IMR-90 (cell line): Measurements from ENCODE around the gene IL11RA. TPM values are rescaled to one million over a fixed set of nuclear protein-coding genes. Genes with fewer than 3 reads are reported as not detected.

Experiments
- ATAC-seq: fragments of 200-7000 bp; cut with Tn5 transposase; 2 replicates; pipeline ENCODE4 v1.9.1; 2020; ENCODE audit warnings: low read depth, mild to moderate bottlenecking, moderate library complexity
- BruUV-seq: library from RNA; stranded (reverse); fragments of 400-500 nt; replicated peaks from 2 replicates; lab custom pipeline; 2021; lab: Mats Ljungman, UMichigan
- CTCF ChIA-PET: fragments of 300-600 bp; formaldehyde crosslinking; extraction: SDS; loops from one replicate; lab custom pipeline; 2021; ENCODE audit warnings: antibody characterized with exemption; lab: Yijun Ruan, JAX
- POLR2A ChIA-PET: fragments of 300-600 bp; sonication (Branson Sonifier 250); formaldehyde crosslinking; loops from one replicate; lab custom pipeline; 2022; ENCODE audit warnings: antibody characterized with exemption; ENCODE audit not compliant: unreplicated experiment; lab: Charles Lee
- DNase-seq: peaks from one replicate; pipeline ENCODE4 v3.0.0; 2013
- H2AFZ ChIP-seq: replicated peaks from 2 replicates; pipeline ENCODE3; 2013; ENCODE audit warnings: low read length, mild to moderate bottlenecking; ENCODE audit not compliant: poor library complexity
- H2AK5ac ChIP-seq: 2 replicates; pipeline ENCODE4 v1.6.1; 2013; ENCODE audit warnings: low read depth, low read length, inconsistent platforms
- H2AK9ac ChIP-seq: replicated peaks from 2 replicates; pipeline ENCODE3; 2013; ENCODE audit warnings: mild to moderate bottlenecking, low read depth, low read length, moderate library complexity; ENCODE audit not compliant: poor library complexity
- H2BK120ac ChIP-seq: 2 replicates; pipeline ENCODE4 v1.6.1; 2013; ENCODE audit warnings: low read depth, low read length, inconsistent platforms
- H2BK15ac ChIP-seq: 3 replicates; pipeline ENCODE4 v1.6.1; 2013; ENCODE audit warnings: low read depth, low read length, inconsistent platforms
- H2BK20ac ChIP-seq: 2 replicates; pipeline ENCODE4 v1.6.1; 2013; ENCODE audit warnings: low read depth, mild to moderate bottlenecking, inconsistent platforms, low read length, moderate library complexity
- H2BK5ac ChIP-seq: 2 replicates; pipeline ENCODE4 v1.6.1; 2013; ENCODE audit warnings: mild to moderate bottlenecking, low read depth, low read length, inconsistent platforms; ENCODE audit not compliant: poor library complexity, severe bottlenecking
- H3K14ac ChIP-seq: replicated peaks from 2 replicates; pipeline ENCODE4 v1.6.1; 2013; ENCODE audit warnings: low read depth, low read length, inconsistent platforms
- H3K18ac ChIP-seq: 2 replicates; pipeline ENCODE4 v1.6.1; 2013; ENCODE audit warnings: low read depth, low read length, control low read depth
- H3K23ac ChIP-seq: 2 replicates; pipeline ENCODE4 v1.6.1; 2013; ENCODE audit warnings: low read depth, low read length, inconsistent platforms
- H3K27ac ChIP-seq: 2 replicates; pipeline ENCODE4 v1.5.1; 2013; ENCODE audit warnings: mild to moderate bottlenecking, control low read depth, low read length; ENCODE audit not compliant: insufficient read depth
- H3K27me3 ChIP-seq: 2 replicates; pipeline ENCODE4 v1.6.1; 2013; ENCODE audit warnings: low read length; ENCODE audit not compliant: control insufficient read depth, insufficient read depth
- H3K36me3 ChIP-seq: 2 replicates; pipeline ENCODE4 v1.6.1; 2013; ENCODE audit warnings: low read length, mixed read lengths; ENCODE audit not compliant: control insufficient read depth, insufficient read depth
- H3K4ac ChIP-seq: 2 replicates; pipeline ENCODE4 v1.6.1; 2013; ENCODE audit warnings: low read depth, low read length, inconsistent platforms
- H3K4me1 ChIP-seq: 2 replicates; pipeline ENCODE4 v1.6.1; 2013; ENCODE audit warnings: low read length, mixed read lengths; ENCODE audit not compliant: control insufficient read depth, insufficient read depth
- H3K4me2 ChIP-seq: 2 replicates; pipeline ENCODE4 v1.6.1; 2013; ENCODE audit warnings: low read depth, mild to moderate bottlenecking, control low read depth, low read length, moderate library complexity
- H3K4me3 ChIP-seq: 2 replicates; pipeline ENCODE4 v1.5.1; 2013; ENCODE audit warnings: low read depth, mild to moderate bottlenecking, control low read depth, low read length, moderate library complexity; ENCODE audit not compliant: insufficient read depth
- H3K56ac ChIP-seq: 2 replicates; pipeline ENCODE4 v1.6.1; 2013; ENCODE audit warnings: low read length, inconsistent platforms; ENCODE audit not compliant: insufficient read depth; ENCODE audit errors: extremely low read depth
- H3K79me1 ChIP-seq, 2 experiments: 2 replicates each; pipeline ENCODE4 v1.6.1; 2013; ENCODE audit warnings: low read length in 2 of 2, inconsistent platforms in 1 of 2, low read depth in 1 of 2
- H3K9ac ChIP-seq: 2 replicates; pipeline ENCODE4 v1.6.1; 2013; ENCODE audit warnings: low read depth, low read length, control low read depth
- H3K9me1 ChIP-seq: 2 replicates; pipeline ENCODE4 v1.6.1; 2013; ENCODE audit warnings: low read length, inconsistent platforms; ENCODE audit not compliant: insufficient read depth
- H3K9me3 ChIP-seq: 2 replicates; pipeline ENCODE4 v1.6.1; 2013; ENCODE audit warnings: low read length; ENCODE audit not compliant: control insufficient read depth, insufficient read depth
- H4K20me1 ChIP-seq: 2 replicates; pipeline ENCODE4 v1.6.1; 2013; ENCODE audit warnings: low read length, inconsistent platforms; ENCODE audit not compliant: insufficient read depth
- H4K5ac ChIP-seq: 2 replicates; pipeline ENCODE4 v1.6.1; 2013; ENCODE audit warnings: mild to moderate bottlenecking, low read depth, low read length, control low read depth
- H4K8ac ChIP-seq, 2 experiments: 2 replicates each; pipeline ENCODE4 v1.6.1; 2013; ENCODE audit warnings: low read depth in 2 of 2, low read length in 2 of 2, control low read depth in 1 of 2, inconsistent platforms in 1 of 2
- H4K91ac ChIP-seq: 2 replicates; pipeline ENCODE4 v1.6.1; 2013; ENCODE audit warnings: low read depth, low read length, inconsistent platforms; ENCODE audit not compliant: insufficient read depth
- BHLHE40 ChIP-seq: fragments of 150-350 bp; IDR thresholded peaks from 2 replicates; pipeline ENCODE4 v1.6.1; 2016; ENCODE audit warnings: mild to moderate bottlenecking, low read depth, low read length
- CEBPB ChIP-seq: IDR thresholded peaks from 2 replicates; pipeline ENCODE4 v1.6.1; 2012; ENCODE audit warnings: low read depth, low read length, improper control_type of control experiment
- CHD1 ChIP-seq: IDR thresholded peaks from 2 replicates; pipeline ENCODE4 v1.6.1; 2012; ENCODE audit warnings: low read depth, low read length, improper control_type of control experiment
- CTCF ChIP-seq: conservative IDR thresholded peaks from 2 replicates; pipeline ENCODE4 v1.5.1; 2012; ENCODE audit warnings: mild to moderate bottlenecking, low read depth, low read length, improper control_type of control experiment
- ELK1 ChIP-seq: fragments of 150-350 bp; IDR thresholded peaks from 2 replicates; pipeline ENCODE4 v1.6.1; 2016; ENCODE audit warnings: low read depth, mild to moderate bottlenecking, low read length, moderate library complexity, borderline replicate concordance
- FOS ChIP-seq: fragments of 150-350 bp; IDR thresholded peaks from 2 replicates; pipeline ENCODE4 v1.6.1; 2016; ENCODE audit warnings: low read depth, low read length
- MAFK ChIP-seq: IDR thresholded peaks from 2 replicates; pipeline ENCODE4 v1.6.1; 2012; ENCODE audit warnings: low read depth, low read length, improper control_type of control experiment
- MAZ ChIP-seq: IDR thresholded peaks from 2 replicates; pipeline ENCODE4 v1.6.1; 2012; ENCODE audit warnings: low read depth, mild to moderate bottlenecking, low read length, improper control_type of control experiment, moderate library complexity, borderline replicate concordance
- MXI1 ChIP-seq: IDR thresholded peaks from 2 replicates; pipeline ENCODE4 v1.6.1; 2012; ENCODE audit warnings: low read depth, mild to moderate bottlenecking, low read length, moderate library complexity, borderline replicate concordance
- NFE2L2 ChIP-seq: fragments of 150-350 bp; IDR thresholded peaks from 2 replicates; pipeline ENCODE4 v1.6.1; 2016; ENCODE audit warnings: low read depth, mild to moderate bottlenecking, low read length
- POLR2A ChIP-seq: IDR thresholded peaks from 2 replicates; pipeline ENCODE4 v1.6.1; 2012; ENCODE audit warnings: mild to moderate bottlenecking, low read depth, low read length
- RAD21 ChIP-seq: IDR thresholded peaks from 2 replicates; pipeline ENCODE4 v1.6.1; 2012; ENCODE audit warnings: low read length, improper control_type of control experiment
- RCOR1 ChIP-seq: IDR thresholded peaks from 2 replicates; pipeline ENCODE4 v1.6.1; 2012; ENCODE audit warnings: mild to moderate bottlenecking, low read length, improper control_type of control experiment; ENCODE audit not compliant: insufficient replicate concordance
- RFX5 ChIP-seq: IDR thresholded peaks from 2 replicates; pipeline ENCODE4 v1.8.0; 2012; ENCODE audit warnings: low read depth, mild to moderate bottlenecking, low read length, moderate library complexity
- SMC3 ChIP-seq: fragments of 150-350 bp; IDR thresholded peaks from 2 replicates; pipeline ENCODE4 v1.6.1; 2016; ENCODE audit warnings: low read depth, mild to moderate bottlenecking, antibody characterized with exemption, low read length, moderate library complexity
- WGBS, 2 experiments: methylation state at CpG; one replicate each; pipeline versions ENCODE4 v1.1.5 to v1.1.7; 2013; ENCODE audit warnings: missing lambda C conversion rate in 2 of 2; ENCODE audit not compliant: insufficient read length in 1 of 2; ENCODE audit errors: extremely low coverage in 2 of 2; 5-methylcytosine and 5-hydroxymethylcytosine counted together
- dilution Hi-C: fragments of 300-500 bp; cut with HindIII; formaldehyde crosslinking; loops from one replicate; pipeline ENCODE4 v1.14.3; 2018; ENCODE audit warnings: low sequenced_read_pairs; ENCODE audit not compliant: unreplicated experiment
- in situ Hi-C: fragments of 300-500 bp; cut with MboI; formaldehyde crosslinking; loops from 3 replicates; pipeline ENCODE4 v1.14.3; 2019; ENCODE audit warnings: low sequenced_read_pairs, inconsistent platforms, mixed read lengths
- intact Hi-C: fragments of 100-400 bp; cut with micrococcal nuclease; formaldehyde crosslinking; loops from 2 replicates; pipeline ENCODE4 v1.10.0; 2022
- polyA plus RNA-seq, 3 experiments: library from polyadenylated mRNA; depleted of rRNA; stranded (reverse); fragments of >200 nt; gene quantifications; 2 replicates each; pipeline ENCODE4 v1.2.3, GENCODE V29; 2012; ENCODE audit warnings: low replicate concordance in 1 of 3
- total RNA-seq: library from RNA; depleted of rRNA; stranded (reverse); fragments of >200 nt; gene quantifications from 2 replicates; pipeline ENCODE4 v1.2.3, GENCODE V29; 2012
- TF ChIP-seq, protein P1 (sequence below): fragments of 150-350 bp; IDR thresholded peaks from 2 replicates; pipeline ENCODE4 v1.6.1; 2017; ENCODE audit warnings: mild to moderate bottlenecking, antibody characterized with exemption, low read length, low read depth

The IL11RA gene
- total and polyA plus RNA-seq, 2 of the 4 experiments (the other 2 are of a cell fraction): 8.2 to 15.9 TPM

DNA sequence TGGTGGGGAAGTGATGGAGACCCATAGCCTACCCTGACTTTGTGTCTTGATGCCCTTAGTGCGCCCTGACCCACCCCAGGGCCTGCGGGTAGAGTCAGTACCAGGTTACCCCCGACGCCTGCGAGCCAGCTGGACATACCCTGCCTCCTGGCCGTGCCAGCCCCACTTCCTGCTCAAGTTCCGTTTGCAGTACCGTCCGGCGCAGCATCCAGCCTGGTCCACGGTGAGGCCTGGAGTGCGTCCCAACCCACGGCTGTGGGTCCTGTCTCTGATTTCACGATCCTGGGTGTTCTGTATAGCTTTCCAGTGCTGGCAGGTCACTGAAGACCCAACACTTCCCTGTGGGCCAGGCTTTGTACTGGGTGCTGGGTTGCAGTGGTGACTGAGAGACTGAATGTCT, 6.5 kb downstream of the IL11RA start:
- no peak overlapping the region for H4K91ac ChIP-seq
- DNase-seq (no peak), ATAC-seq (no peak)
- H3K79me1 ChIP-seq: peaks cover 0 to 7% of the 10 kb centered on the region in 2 experiments; a peak in 2 of 4 replicates
- H3K27me3 ChIP-seq: no peaks in the 10 kb centered on the region
- H3K4me2 ChIP-seq: no peak overlapping the region
- H3K18ac ChIP-seq: no peak overlapping the region
- BruUV-seq: no TSS peak
- no peaks in the 10 kb centered on the region for H4K20me1 ChIP-seq
- TF ChIP-seq MAZ: no peak
- TF ChIP-seq, protein P1, sequence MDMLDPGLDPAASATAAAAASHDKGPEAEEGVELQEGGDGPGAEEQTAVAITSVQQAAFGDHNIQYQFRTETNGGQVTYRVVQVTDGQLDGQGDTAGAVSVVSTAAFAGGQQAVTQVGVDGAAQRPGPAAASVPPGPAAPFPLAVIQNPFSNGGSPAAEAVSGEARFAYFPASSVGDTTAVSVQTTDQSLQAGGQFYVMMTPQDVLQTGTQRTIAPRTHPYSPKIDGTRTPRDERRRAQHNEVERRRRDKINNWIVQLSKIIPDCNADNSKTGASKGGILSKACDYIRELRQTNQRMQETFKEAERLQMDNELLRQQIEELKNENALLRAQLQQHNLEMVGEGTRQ: no peak
- no peak for TF ChIP-seq RFX5
- no peak for TF ChIP-seq CEBPB
- TF ChIP-seq RCOR1: no peak
- no peak for TF ChIP-seq ELK1
- no peak for TF ChIP-seq MAFK
- TF ChIP-seq SMC3: no peak
- no peak for TF ChIP-seq NFE2L2
- TF ChIP-seq RAD21: no peak
- no peak for TF ChIP-seq MXI1
- no peak for TF ChIP-seq CTCF
- no peak for TF ChIP-seq POLR2A
- no peak for TF ChIP-seq FOS
- no peak for TF ChIP-seq BHLHE40
- TF ChIP-seq CHD1: no peak
- H2AFZ ChIP-seq: no peak overlapping the region
- WGBS, 2 experiments: 96% methylated on average over 5 of the region's 14 CpGs; no CpG with 5 or more reads in 1 of the 2 experiments
- intact Hi-C loops (no loop called here), dilution Hi-C loops (no loop called here), in situ Hi-C loops (no loop called here)
- no peak overlapping the region for H2BK15ac ChIP-seq
- no peak overlapping the region for H3K14ac ChIP-seq
- no peak overlapping the region for H2BK5ac ChIP-seq
- no peak overlapping the region for H4K5ac ChIP-seq
- no peak overlapping the region for H3K9ac ChIP-seq
- CTCF ChIA-PET: no interaction called here
- H2BK20ac ChIP-seq: no peak overlapping the region
- POLR2A ChIA-PET: no interaction called here
- H3K4me3 ChIP-seq: no peak overlapping the region
- peaks cover 13% of the 10 kb centered on the region; the same call in 1 of the 2 replicates for H3K9me1 ChIP-seq
- H3K4ac ChIP-seq: no peak overlapping the region
- H3K23ac ChIP-seq: no peak overlapping the region
- H4K8ac ChIP-seq: no peak overlapping the region
- no peaks in the 10 kb centered on the region for H3K9me3 ChIP-seq
- H3K56ac ChIP-seq: no peak overlapping the region
- H2AK5ac ChIP-seq: no peak overlapping the region
- peaks cover 4% of the 10 kb centered on the region; the same call in 1 of the 2 replicates for H3K36me3 ChIP-seq
- H3K27ac ChIP-seq: no peak overlapping the region
- no peak overlapping the region for H2BK120ac ChIP-seq
- H3K4me1 ChIP-seq: peaks cover 13% of the 10 kb centered on the region
- H2AK9ac ChIP-seq: peak overlapping the region; percentile 44
